ENCODE data around the gene EIF5B.

Gene EIF5B, protein sequence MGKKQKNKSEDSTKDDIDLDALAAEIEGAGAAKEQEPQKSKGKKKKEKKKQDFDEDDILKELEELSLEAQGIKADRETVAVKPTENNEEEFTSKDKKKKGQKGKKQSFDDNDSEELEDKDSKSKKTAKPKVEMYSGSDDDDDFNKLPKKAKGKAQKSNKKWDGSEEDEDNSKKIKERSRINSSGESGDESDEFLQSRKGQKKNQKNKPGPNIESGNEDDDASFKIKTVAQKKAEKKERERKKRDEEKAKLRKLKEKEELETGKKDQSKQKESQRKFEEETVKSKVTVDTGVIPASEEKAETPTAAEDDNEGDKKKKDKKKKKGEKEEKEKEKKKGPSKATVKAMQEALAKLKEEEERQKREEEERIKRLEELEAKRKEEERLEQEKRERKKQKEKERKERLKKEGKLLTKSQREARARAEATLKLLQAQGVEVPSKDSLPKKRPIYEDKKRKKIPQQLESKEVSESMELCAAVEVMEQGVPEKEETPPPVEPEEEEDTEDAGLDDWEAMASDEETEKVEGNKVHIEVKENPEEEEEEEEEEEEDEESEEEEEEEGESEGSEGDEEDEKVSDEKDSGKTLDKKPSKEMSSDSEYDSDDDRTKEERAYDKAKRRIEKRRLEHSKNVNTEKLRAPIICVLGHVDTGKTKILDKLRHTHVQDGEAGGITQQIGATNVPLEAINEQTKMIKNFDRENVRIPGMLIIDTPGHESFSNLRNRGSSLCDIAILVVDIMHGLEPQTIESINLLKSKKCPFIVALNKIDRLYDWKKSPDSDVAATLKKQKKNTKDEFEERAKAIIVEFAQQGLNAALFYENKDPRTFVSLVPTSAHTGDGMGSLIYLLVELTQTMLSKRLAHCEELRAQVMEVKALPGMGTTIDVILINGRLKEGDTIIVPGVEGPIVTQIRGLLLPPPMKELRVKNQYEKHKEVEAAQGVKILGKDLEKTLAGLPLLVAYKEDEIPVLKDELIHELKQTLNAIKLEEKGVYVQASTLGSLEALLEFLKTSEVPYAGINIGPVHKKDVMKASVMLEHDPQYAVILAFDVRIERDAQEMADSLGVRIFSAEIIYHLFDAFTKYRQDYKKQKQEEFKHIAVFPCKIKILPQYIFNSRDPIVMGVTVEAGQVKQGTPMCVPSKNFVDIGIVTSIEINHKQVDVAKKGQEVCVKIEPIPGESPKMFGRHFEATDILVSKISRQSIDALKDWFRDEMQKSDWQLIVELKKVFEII
- long read RNA-seq, partial matches to known transcripts = 20 of 22 reads
- long read RNA-seq, other reads (novel, unspliced or antisense) = 2 of 22 reads

DNA sequence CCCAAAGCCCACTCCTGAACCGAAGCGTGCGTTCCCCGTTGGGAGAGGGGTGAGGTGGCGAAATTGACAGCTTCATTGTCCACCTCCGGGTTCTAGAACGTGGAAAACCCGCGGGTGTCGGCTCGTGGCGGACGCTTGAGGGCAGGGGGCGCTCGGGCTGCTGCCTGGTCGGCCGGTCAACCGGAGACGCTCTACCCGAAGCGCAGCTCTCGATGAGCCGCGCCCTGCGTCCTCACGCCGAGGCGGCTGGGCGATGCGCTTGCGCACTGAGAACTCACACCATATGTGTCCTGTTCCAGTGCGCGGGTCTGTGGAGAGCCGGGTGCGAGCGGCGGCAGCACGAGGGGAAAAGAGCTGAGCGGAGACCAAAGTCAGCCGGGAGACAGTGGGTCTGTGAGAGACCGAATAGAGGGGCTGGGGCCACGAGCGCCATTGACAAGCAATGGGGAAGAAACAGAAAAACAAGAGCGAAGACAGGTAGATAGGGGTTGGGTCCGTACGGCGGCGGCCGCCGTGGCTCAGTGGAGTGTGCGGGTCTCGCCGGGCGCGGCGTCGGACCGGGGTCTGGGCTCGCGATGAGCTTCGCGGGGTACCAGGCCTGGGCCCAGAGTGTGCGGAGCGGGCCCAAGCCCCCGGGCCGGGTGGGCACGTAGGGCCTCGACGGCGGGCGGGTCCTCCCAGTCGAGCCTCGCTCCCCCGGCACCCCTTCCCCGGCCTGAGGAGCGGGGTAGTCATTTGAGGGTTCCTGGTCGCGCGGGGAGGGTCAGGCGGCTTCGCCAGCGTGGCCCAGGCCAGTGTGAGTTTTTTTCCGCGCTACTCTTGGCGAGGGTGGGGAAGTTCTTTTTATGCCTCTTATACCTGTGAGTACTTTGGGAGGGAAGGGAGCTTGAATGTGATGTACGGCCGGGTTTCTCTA is at the start of gene EIF5B:
TSS of gene EIF5B (plus strand) at position 277 of the 916 bp plus-strand sequence. CDS start at position 443, 166 bp downstream.
- DNase-seq (ENCODE audit: low read depth in 1 of 2, low spot score in 1 of 2) = peak; percentile 95 to 97
- Histone ChIP-seq H3K4me3 (replicated peaks; ENCODE audit: insufficient read depth, low read length) (peak within 1 kb of the TSS; percentile 95), H3K27ac (replicated peaks) (peak within 1 kb of the TSS; percentile 83), H3K27me3 (ENCODE audit: insufficient read depth, poor library complexity, severe bottlenecking) (no peaks in the 10 kb centered on the region)
- no peak for TF ChIP-seq SPI1 (IDR thresholded peaks at IDR 0.05; ENCODE audit: borderline replicate concordance, low read depth)
- TF ChIP-seq CTCF (IDR thresholded peaks at IDR 0.05; ENCODE audit: insufficient read depth, low read length) = peak; percentile 66
- TF ChIP-seq REST (IDR thresholded peaks at IDR 0.05; ENCODE audit: insufficient replicate concordance, low read depth) = no peak
- peak; percentile 80 for TF ChIP-seq POLR2AphosphoS5 (IDR thresholded peaks at IDR 0.05; ENCODE audit: low read depth)
- no peak for TF ChIP-seq GABPA (IDR thresholded peaks at IDR 0.05; ENCODE audit: low read depth)

GRCh38 chr2:99297994-99298393 is 39.2 kb upstream of the EIF5B start:
- H3K27ac ChIP-seq (replicated peaks) = no peak overlapping the region
- H3K27me3 ChIP-seq (ENCODE audit: insufficient read depth, poor library complexity, severe bottlenecking) = no peaks in the 10 kb centered on the region
- H3K4me3 ChIP-seq (replicated peaks; ENCODE audit: insufficient read depth, low read length) = no peak overlapping the region
- TF ChIP-seq SPI1 (IDR thresholded peaks at IDR 0.05; ENCODE audit: borderline replicate concordance, low read depth) = no peak
- no peak for TF ChIP-seq GABPA (IDR thresholded peaks at IDR 0.05; ENCODE audit: low read depth)
- TF ChIP-seq POLR2AphosphoS5 (IDR thresholded peaks at IDR 0.05; ENCODE audit: low read depth) = no peak
- TF ChIP-seq CTCF (IDR thresholded peaks at IDR 0.05; ENCODE audit: insufficient read depth, low read length) = no peak
- no peak for TF ChIP-seq REST (IDR thresholded peaks at IDR 0.05; ENCODE audit: insufficient replicate concordance, low read depth)
- peak in 1 of 2 experiments; percentile 3 for DNase-seq (ENCODE audit: low read depth in 1 of 2, low spot score in 1 of 2)

DNA sequence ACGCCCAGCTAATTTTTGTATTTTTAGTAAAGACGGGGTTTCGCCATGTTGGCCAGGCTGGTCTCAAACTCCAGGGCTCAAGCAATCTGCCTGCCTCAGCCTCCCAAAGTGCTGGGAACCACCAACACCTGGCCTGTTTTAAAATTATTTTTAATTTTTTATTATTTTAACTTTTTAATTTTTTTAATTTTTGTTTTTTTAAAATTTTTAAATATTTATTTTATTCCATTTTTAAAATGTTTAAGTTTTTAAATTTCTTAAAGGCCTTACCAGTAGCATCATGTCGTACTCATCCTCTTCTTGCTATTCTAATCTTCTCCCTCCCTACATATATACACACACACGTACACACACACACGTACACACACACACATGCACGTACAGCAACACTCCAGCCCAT is 37.6 kb upstream of the EIF5B start:
- DNase-seq (ENCODE audit: low read depth in 1 of 2, low spot score in 1 of 2) = no peak
- Histone ChIP-seq H3K27ac (replicated peaks) (no peak overlapping the region), H3K27me3 (ENCODE audit: insufficient read depth, poor library complexity, severe bottlenecking) (no peaks in the 10 kb centered on the region), H3K4me3 (replicated peaks; ENCODE audit: insufficient read depth, low read length) (no peak overlapping the region)
- TF ChIP-seq POLR2AphosphoS5 (IDR thresholded peaks at IDR 0.05; ENCODE audit: low read depth) = no peak
- no peak for TF ChIP-seq GABPA (IDR thresholded peaks at IDR 0.05; ENCODE audit: low read depth)
- no peak for TF ChIP-seq CTCF (IDR thresholded peaks at IDR 0.05; ENCODE audit: insufficient read depth, low read length)
- TF ChIP-seq SPI1 (IDR thresholded peaks at IDR 0.05; ENCODE audit: borderline replicate concordance, low read depth) = no peak
- TF ChIP-seq REST (IDR thresholded peaks at IDR 0.05; ENCODE audit: insufficient replicate concordance, low read depth) = no peak
